Heart right ventricle (tissue), 16 donors: Measurements from ENCODE around the gene EARS2. TPM values are rescaled to one million over a fixed set of nuclear protein-coding genes. Genes with fewer than 3 reads are reported as not detected.

Source experiments
- ATAC-seq, 8 donors: fragments of 200-7000 bp; cut with Tn5 transposase; one replicate each; pipeline ENCODE4 v1.9.1; 2020; ENCODE audit warnings: mild to moderate bottlenecking in 8 of 8, moderate library complexity in 8 of 8, moderate number of reproducible peaks in 1 of 8
- DNase-seq, 2 donors: peaks; one replicate each; pipeline ENCODE4 v3.0.0-alpha.2; 2020
- H3K27ac ChIP-seq, 10 donors: fragments of 200-600 bp; sonication (generic) in 2 of 10; one replicate each; pipeline versions ENCODE4 v1.5.0 to v1.8.0; 2020 to 2022; ENCODE audit warnings: mild to moderate bottlenecking in 3 of 10
- H3K27me3 ChIP-seq, 7 donors: fragments of 200-600 bp; one replicate each; pipeline ENCODE4 v1.8.0; 2021 to 2022; ENCODE audit warnings: mild to moderate bottlenecking in 2 of 7
- H3K36me3 ChIP-seq, 9 donors: fragments of 200-600 bp; sonication (generic) in 1 of 9; one replicate each; pipeline versions ENCODE4 v1.5.0 to v1.8.0; 2020 to 2022; ENCODE audit warnings: mild to moderate bottlenecking in 2 of 9
- H3K4me1 ChIP-seq, 9 donors: fragments of 200-600 bp; sonication (generic) in 1 of 9; one replicate each; pipeline versions ENCODE4 v1.5.0 to v1.8.0; 2020 to 2022; ENCODE audit warnings: mild to moderate bottlenecking in 4 of 9
- H3K4me3 ChIP-seq, 10 donors: fragments of 200-600 bp; sonication (generic) in 2 of 10; one replicate each; pipeline versions ENCODE4 v1.5.0 to v1.8.0; 2020 to 2022; ENCODE audit warnings: mild to moderate bottlenecking in 7 of 10, moderate library complexity in 2 of 10
- H3K9me3 ChIP-seq, 11 donors: fragments of 200-600 bp in 10 of 11; sonication (generic) in 2 of 11; one replicate each; pipeline versions ENCODE4 v1.5.0 to v1.8.0; 2013 to 2022; ENCODE audit warnings: mild to moderate bottlenecking in 2 of 11, control low read depth in 1 of 11, moderate library complexity in 1 of 11
- CTCF ChIP-seq, 9 donors: fragments of 200-600 bp; sonication (generic) in 2 of 9; IDR thresholded peaks; one replicate each; pipeline versions ENCODE4 v1.5.0 to v1.8.0; 2021 to 2022; ENCODE audit warnings: antibody characterized with exemption in 9 of 9, mild to moderate bottlenecking in 5 of 9, moderate library complexity in 1 of 9
- whole genome bisulfite sequencing, 2 donors: extraction: QIAGEN DNeasy Blood & Tissue Kit; methylation state at CpG; one replicate each; pipeline ENCODE4 v1.1.7; 2013; ENCODE audit warnings: inconsistent platforms in 1 of 2; 5-methylcytosine and 5-hydroxymethylcytosine counted together
- intact Hi-C, 10 donors: fragments of 100-400 bp; cut with DNase I; formaldehyde crosslinking; loops; one replicate each; pipeline versions ENCODE4 v1.11.1 to v1.14.2; 2022
- polyA plus RNA-seq, 2 donors: library from polyadenylated mRNA; stranded (reverse); fragments of 200-250 nt; gene quantifications; one replicate each; pipeline ENCODE4 v1.2.3, GENCODE V29; 2013
- total RNA-seq, 10 donors: library from RNA; stranded (reverse); fragmentation: NEBNext Ultra II Directional in 3 of 10; extraction: Animal tissue kit (Norgen Biotek cat#: 25700) in 3 of 10; gene quantifications; one replicate each; pipeline versions ENCODE4 v1.2.1 to v1.2.4, GENCODE V29; 2021 to 2023
- donor health status: Arrhythmogenic right ventricular cardiomyopathy.
- donor health status: ischemic (EF 13 %, LVEDD 7.1; RV severe dilation, severe dysfunction).
- donor health status: healthy with polysubstance abuse.
- donor health status: DM: no; HTN: yes; CAD: no.
- donor health status: DM: no; HTN: no; CAD: no.
- donor health status: ischemic (EF 25% LVEDD 6.9; RV normal size, moderate dysfunction).
- donor health status: ischemic (EF 25% LVEDD 5.7; RV mildly dilated, moderate dysfunction).
- donor health status: healthy.
- donor health status: DM: yes; HTN: yes; CAD: no.
- donor health status: Ischemic cardiomyopathy.
- donor health status: ischemic (EF 35%, LVEDD 5.7; RV mildly dilated, moderate dysfunction).
- donor health status: nonischemic (EF 11% LVEDD 7.7; RV severe dilation, severe dysfunction).
- donor health status: DM: yes; HTN: yes; CAD: no.
- donor health status: PGD.
- donor health status: ischemic (EF 29% LVEDD 5.4; RV normal size, mild dysfunction).
- donor health status: nonischemic (EF 23%, LVEDD 6.1; RV moderate dilation, normal function).

EARS2 gene
- total and polyA plus RNA-seq, 12 donors = 13.7 to 28.7 (median 21.7) TPM

- intact Hi-C loops = loop anchor here in 3 of 10 donors (5.0 to 10.0 kb wide), 2 partner anchors 55 to 57 kb away; partner anchors contain the start of gene COG7 (in 3 of the 3)
- Histone ChIP-seq H3K4me3 (peak overlapping the region; percentile 66 to 92 (median 85)), H3K27ac (peak overlapping the region in 9 of 10 donors; percentile 43 to 94 (median 86)), H3K4me1 (peaks cover 11 to 51% (median 37%) of the 10 kb centered on the region in 9 donors), H3K36me3 (peaks cover 0 to 3% (median 0%) of the 10 kb centered on the region in 9 donors), H3K9me3 (no peaks in the 10 kb centered on the region), H3K27me3 (no peaks in the 10 kb centered on the region)
- no peak for TF ChIP-seq CTCF (IDR thresholded peaks at IDR 0.05)
- ATAC-seq (no peak), DNase-seq (no peak)
- 1 to 3% methylated on average over 5 of the region's 5 CpGs for WGBS, 2 donors
These were observed 47.8 kb downstream of the EARS2 start for GRCh38 chr16:23509441-23509754.

- no peaks in the 10 kb centered on the region for H3K27me3 ChIP-seq
- intact Hi-C loops = loop anchor here in 3 of 10 donors (5.0 to 10.0 kb wide), 2 partner anchors 54 to 57 kb away; partner anchors contain the start of gene COG7 (in 3 of the 3)
- H3K9me3 ChIP-seq = no peaks in the 10 kb centered on the region
- no peaks in the 10 kb centered on the region for H3K36me3 ChIP-seq
- peaks cover 14 to 57% (median 43%) of the 10 kb centered on the region in 9 donors for H3K4me1 ChIP-seq
- WGBS, 2 donors = 16 to 17% methylated on average over 28 of the region's 28 CpGs
- H3K27ac ChIP-seq = peak overlapping the region in 8 of 10 donors; percentile 43 to 94 (median 86)
- DNase-seq (no peak), ATAC-seq (peak in 2 of 8 donors; percentile 4 to 6)
- no peak for TF ChIP-seq CTCF (IDR thresholded peaks at IDR 0.05)
- H3K4me3 ChIP-seq = peak overlapping the region; percentile 66 to 92 (median 85)
These were observed 48.3 kb downstream of the EARS2 start for GRCh38 chr16:23508589-23509440.

- H3K27ac ChIP-seq = no peak overlapping the region
These were observed 50.5 kb downstream of the EARS2 start for GRCh38 chr16:23506606-23506994.

More at GRCh38 chr16:23506606-23506994, 50.5 kb downstream of the EARS2 start:
- 94 to 97% methylated on average over 8 of the region's 8 CpGs for WGBS, 2 donors
- Histone ChIP-seq H3K9me3 (no peaks in the 10 kb centered on the region), H3K36me3 (peaks cover 0 to 7% (median 0%) of the 10 kb centered on the region in 9 donors), H3K4me3 (no peak overlapping the region), H3K4me1 (peaks cover 14 to 77% (median 46%) of the 10 kb centered on the region in 9 donors), H3K27me3 (no peaks in the 10 kb centered on the region)
- DNase-seq (no peak), ATAC-seq (no peak)
- intact Hi-C loops = loop anchor here in 3 of 10 donors (5.0 to 10.0 kb wide), 2 partner anchors 52 to 54 kb away; partner anchors contain the start of gene COG7 (in 3 of the 3)
- no peak for TF ChIP-seq CTCF (IDR thresholded peaks at IDR 0.05)
